GM23338 (cell line): ENCODE data around the gene MMS19.

Source experiments
- ETS1 ChIP-seq: IDR thresholded peaks from 2 replicates; pipeline ENCODE4 v1.6.1; 2016; ENCODE audit warnings: antibody characterized with exemption
- EZH2 ChIP-seq: fragments of 200-600 bp; sonication (generic); IDR thresholded peaks from one replicate; pipeline ENCODE4 v1.8.0; 2017; ENCODE audit warnings: antibody characterized with exemption, mild to moderate bottlenecking, low read depth; ENCODE audit not compliant: unreplicated experiment
- EZH2phosphoT487 ChIP-seq: fragments of 200-600 bp; sonication (generic); IDR thresholded peaks from one replicate; pipeline ENCODE4 v1.8.1; 2018; ENCODE audit warnings: antibody characterized with exemption; ENCODE audit not compliant: unreplicated experiment
- NANOG ChIP-seq: IDR thresholded peaks from 2 replicates; pipeline ENCODE4 v1.6.1; 2016; ENCODE audit warnings: antibody characterized with exemption, borderline replicate concordance
- POLR2AphosphoS5 ChIP-seq: IDR thresholded peaks from 2 replicates; pipeline ENCODE4 v1.6.1; 2016; ENCODE audit warnings: antibody characterized with exemption, low read depth
- REST ChIP-seq: IDR thresholded peaks from one replicate; pipeline ENCODE4 v1.6.1; 2018; ENCODE audit warnings: antibody characterized with exemption; ENCODE audit not compliant: unreplicated experiment
- ZNF114 ChIP-seq: fragments of 250-450 bp; sonication (Bioruptor Pico); IDR thresholded peaks from 2 replicates; pipeline ENCODE4 v1.5.0; 2020; ENCODE audit warnings: mild to moderate bottlenecking, moderate library complexity
- ZNF331 ChIP-seq: fragments of 250-450 bp; sonication (Bioruptor Pico); IDR thresholded peaks from 2 replicates; pipeline ENCODE4 v1.5.0; 2020; ENCODE audit warnings: low read depth, mild to moderate bottlenecking, moderate library complexity
- TF ChIP-seq, protein P1 (sequence below), 2 experiments: fragments of 200-600 bp in 1 of 2; sonication (generic) in 1 of 2; conservative IDR thresholded peaks; 2 replicates each; pipeline versions ENCODE4 v1.5.1 to v1.6.1; 2016 to 2017; ENCODE audit warnings: antibody characterized with exemption in 2 of 2, low read depth in 2 of 2, mild to moderate bottlenecking in 2 of 2, moderate library complexity in 1 of 2

DNA sequence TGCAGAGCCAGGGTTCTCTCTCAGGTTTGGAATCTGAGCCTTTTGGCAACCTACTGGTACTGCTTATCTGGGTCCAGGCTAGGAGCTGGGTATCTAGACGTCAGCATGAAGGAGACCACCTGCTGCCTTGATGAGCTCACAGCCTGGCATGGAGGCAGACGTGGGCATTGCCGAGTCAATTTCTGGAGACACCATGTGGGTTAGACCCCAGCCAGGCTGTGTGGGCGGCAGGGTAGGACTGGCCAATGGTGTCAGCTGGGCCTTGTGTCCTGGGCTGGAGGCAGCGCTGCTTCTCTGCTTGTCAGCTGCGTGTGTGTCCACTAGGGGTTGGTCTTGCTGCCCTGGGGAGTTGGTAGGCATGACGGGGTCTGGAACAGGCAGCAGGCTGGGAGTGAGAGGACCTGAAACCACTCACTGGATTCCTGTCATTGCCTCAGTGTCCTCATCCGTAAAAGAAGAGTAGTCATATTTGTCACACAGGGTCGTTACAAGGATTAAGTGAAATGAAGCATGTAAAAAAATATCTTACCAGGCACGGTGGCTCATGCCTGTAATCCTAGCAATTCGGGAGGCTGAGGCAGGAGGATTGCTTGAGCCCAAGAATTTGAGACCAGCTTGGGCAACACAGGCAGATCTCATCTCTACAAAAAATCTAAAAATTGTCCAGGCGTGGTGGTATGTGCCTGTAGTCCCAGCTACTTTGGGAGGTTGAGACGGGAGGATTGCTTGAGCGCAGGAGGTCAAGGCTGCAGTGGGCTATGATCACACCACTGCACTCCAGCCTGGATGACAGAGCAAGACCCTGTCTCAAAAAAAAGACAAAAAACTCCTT, 42.7 kb upstream of the MMS19 start:
- TF ChIP-seq, protein P1, sequence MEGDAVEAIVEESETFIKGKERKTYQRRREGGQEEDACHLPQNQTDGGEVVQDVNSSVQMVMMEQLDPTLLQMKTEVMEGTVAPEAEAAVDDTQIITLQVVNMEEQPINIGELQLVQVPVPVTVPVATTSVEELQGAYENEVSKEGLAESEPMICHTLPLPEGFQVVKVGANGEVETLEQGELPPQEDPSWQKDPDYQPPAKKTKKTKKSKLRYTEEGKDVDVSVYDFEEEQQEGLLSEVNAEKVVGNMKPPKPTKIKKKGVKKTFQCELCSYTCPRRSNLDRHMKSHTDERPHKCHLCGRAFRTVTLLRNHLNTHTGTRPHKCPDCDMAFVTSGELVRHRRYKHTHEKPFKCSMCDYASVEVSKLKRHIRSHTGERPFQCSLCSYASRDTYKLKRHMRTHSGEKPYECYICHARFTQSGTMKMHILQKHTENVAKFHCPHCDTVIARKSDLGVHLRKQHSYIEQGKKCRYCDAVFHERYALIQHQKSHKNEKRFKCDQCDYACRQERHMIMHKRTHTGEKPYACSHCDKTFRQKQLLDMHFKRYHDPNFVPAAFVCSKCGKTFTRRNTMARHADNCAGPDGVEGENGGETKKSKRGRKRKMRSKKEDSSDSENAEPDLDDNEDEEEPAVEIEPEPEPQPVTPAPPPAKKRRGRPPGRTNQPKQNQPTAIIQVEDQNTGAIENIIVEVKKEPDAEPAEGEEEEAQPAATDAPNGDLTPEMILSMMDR (conservative IDR thresholded peaks at IDR 0.05; ENCODE audit: low read depth in 2 of 2): peak in 1 of 2 experiments; percentile 56; a peak in 3 of 4 replicates
- TF ChIP-seq EZH2 (no peak), POLR2AphosphoS5 (no peak), REST (no peak), ZNF114 (CRISPR knock-in tag) (no peak), ETS1 (no peak), ZNF331 (CRISPR knock-in tag) (no peak), EZH2phosphoT487 (no peak), NANOG (no peak)
